T-cell (primary cell): ENCODE data around the gene SPECC1. TPM values are rescaled to one million over a fixed set of nuclear protein-coding genes. Genes with fewer than 3 reads are reported as not detected.

Source experiments
- ATAC-seq, 4 experiments: fragments of 200-7000 bp in 3 of 4; fragments of 150-1000 bp in 1 of 4; cut with Tn5 transposase; replicated peaks in 1 of 4; 1 replicate in 3 of 4; 2 replicates in 1 of 4; pipeline ENCODE4 v1.10.0; 2021; ENCODE audit warnings: moderate library complexity in 3 of 4, mild to moderate bottlenecking in 2 of 4, moderate number of reproducible peaks in 1 of 4
- CTCF ChIA-PET, 2 donors: fragments of 300-600 bp; sonication (Branson Sonifier 250); formaldehyde crosslinking; loops; one replicate each; lab custom pipeline; 2022; ENCODE audit warnings: antibody characterized with exemption in 2 of 2; lab: Charles Lee
- POLR2A ChIA-PET, 2 donors: fragments of 300-600 bp; sonication (Branson Sonifier 250); formaldehyde crosslinking; loops; one replicate each; lab custom pipeline; 2022; ENCODE audit warnings: antibody characterized with exemption in 2 of 2; lab: Charles Lee
- DNase-seq, 35 experiments: peaks; one replicate each; pipeline versions ENCODE4 v3.0.0 to v3.0.0-alpha.2; 2013 to 2023
- H3K27ac ChIP-seq: one replicate; pipeline ENCODE4 v1.5.1; 2013; ENCODE audit warnings: low read length
- H3K27me3 ChIP-seq, 2 experiments: replicated peaks in 1 of 2; 1 replicate in 1 of 2; 2 replicates in 1 of 2; pipeline versions ENCODE4 v1.6.1 to v1.7.0; 2013; ENCODE audit warnings: low read length in 1 of 2, mixed read lengths in 1 of 2; ENCODE audit not compliant: control insufficient read depth in 2 of 2, insufficient read depth in 2 of 2; ENCODE audit errors: extremely low read depth in 1 of 2
- H3K36me3 ChIP-seq, 2 donors: 1 replicate in 1 of 2; 2 replicates in 1 of 2; pipeline versions ENCODE4 v1.6.1 to v1.7.0; 2013; ENCODE audit warnings: low read length in 1 of 2; ENCODE audit not compliant: control insufficient read depth in 2 of 2, insufficient read depth in 1 of 2; ENCODE audit errors: extremely low read depth in 1 of 2
- H3K4me1 ChIP-seq, 2 experiments: 1 replicate in 1 of 2; 2 replicates in 1 of 2; pipeline versions ENCODE4 v1.6.1 to v1.7.0; 2013; ENCODE audit warnings: low read length in 2 of 2, mixed read lengths in 1 of 2; ENCODE audit not compliant: insufficient read depth in 2 of 2, control insufficient read depth in 1 of 2; ENCODE audit errors: extremely low read depth in 1 of 2
- H3K4me3 ChIP-seq, 2 donors: 1 replicate in 1 of 2; 2 replicates in 1 of 2; pipeline versions ENCODE4 v1.5.1 to v1.7.0; 2013; ENCODE audit warnings: mild to moderate bottlenecking in 2 of 2, low read length in 1 of 2, moderate library complexity in 1 of 2; ENCODE audit not compliant: control insufficient read depth in 1 of 2; ENCODE audit errors: extremely low read depth in 1 of 2
- H3K9me3 ChIP-seq: 2 replicates; pipeline ENCODE4 v1.7.0; 2013
- H3K27ac Mint-ChIP-seq, 2 donors: one replicate each; pipeline ENCODE4 v1.8.0; 2020 to 2021; ENCODE audit warnings: mild to moderate bottlenecking in 2 of 2, mixed read lengths in 2 of 2
- H3K27me3 Mint-ChIP-seq, 2 donors: one replicate each; pipeline ENCODE4 v1.8.0; 2021 to 2022; ENCODE audit warnings: mixed read lengths in 2 of 2
- H3K36me3 Mint-ChIP-seq: one replicate; pipeline ENCODE4 v1.8.0; 2021; ENCODE audit warnings: mixed read lengths
- H3K4me1 Mint-ChIP-seq, 3 donors: one replicate each; pipeline ENCODE4 v1.8.0; 2020 to 2022; ENCODE audit warnings: mixed read lengths in 3 of 3, mild to moderate bottlenecking in 1 of 3
- H3K4me3 Mint-ChIP-seq, 3 donors: one replicate each; pipeline ENCODE4 v1.8.0; 2020 to 2022; ENCODE audit warnings: mild to moderate bottlenecking in 3 of 3, mixed read lengths in 3 of 3, moderate library complexity in 3 of 3
- H3K9me3 Mint-ChIP-seq, 3 donors: one replicate each; pipeline ENCODE4 v1.8.0; 2020 to 2022; ENCODE audit warnings: mixed read lengths in 3 of 3
- WGBS: methylation state at CpG from one replicate; pipeline ENCODE4 v1.1.5; 2013; ENCODE audit warnings: missing lambda C conversion rate; ENCODE audit not compliant: insufficient coverage; 5-methylcytosine and 5-hydroxymethylcytosine counted together
- total RNA-seq, 35 experiments: library from RNA in 6 of 35; stranded (reverse) in 6 of 35; fragments of 120-200 nt in 1 of 35; gene quantifications; one replicate each; pipeline versions ENCODE4 v1.2.1 to v1.2.4 and lab custom pipeline; 2013 to 2026

Gene SPECC1
- total RNA-seq, 5 donors from 2014 or later (not counting 1 experiment from before 2014, with no cell fraction given), result 3.9 to 12.9 (median 6.0) TPM

DNA sequence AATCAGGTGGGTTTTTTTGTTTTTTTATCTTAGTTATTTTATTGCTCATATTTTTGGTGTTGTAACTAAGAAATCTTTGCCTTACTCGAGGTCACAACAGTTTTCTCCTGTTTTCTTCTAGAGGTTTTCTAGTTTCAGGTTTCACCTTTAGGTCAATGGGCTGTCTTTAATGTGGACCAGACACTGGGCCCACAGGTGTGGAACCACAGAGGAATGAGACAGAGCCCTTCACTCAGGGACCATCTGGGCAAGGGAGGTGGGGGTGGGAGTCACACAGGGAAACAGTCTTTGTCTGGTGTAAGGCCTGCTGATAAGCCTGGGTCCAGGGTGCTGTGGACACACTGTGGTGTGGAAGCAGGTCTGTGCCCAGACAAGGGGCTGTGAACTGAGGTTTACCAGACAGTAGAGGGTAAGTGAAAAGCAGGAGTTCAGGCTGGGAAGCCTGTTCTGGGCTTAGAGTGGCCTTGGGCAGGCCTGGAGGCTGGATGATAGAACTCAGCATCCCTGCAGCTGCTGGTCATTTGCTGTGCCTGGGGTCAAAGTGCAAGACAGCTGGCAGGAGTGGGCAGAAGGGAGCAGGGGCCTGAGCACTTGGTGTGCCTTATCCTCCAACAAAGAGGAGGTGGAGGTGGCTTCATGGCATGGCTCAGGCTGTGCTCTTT is 75.6 kb downstream of the SPECC1 start:
- Mint-ChIP-seq H3K4me3 (no peak overlapping the region), H3K27ac (no peak overlapping the region)

DNA sequence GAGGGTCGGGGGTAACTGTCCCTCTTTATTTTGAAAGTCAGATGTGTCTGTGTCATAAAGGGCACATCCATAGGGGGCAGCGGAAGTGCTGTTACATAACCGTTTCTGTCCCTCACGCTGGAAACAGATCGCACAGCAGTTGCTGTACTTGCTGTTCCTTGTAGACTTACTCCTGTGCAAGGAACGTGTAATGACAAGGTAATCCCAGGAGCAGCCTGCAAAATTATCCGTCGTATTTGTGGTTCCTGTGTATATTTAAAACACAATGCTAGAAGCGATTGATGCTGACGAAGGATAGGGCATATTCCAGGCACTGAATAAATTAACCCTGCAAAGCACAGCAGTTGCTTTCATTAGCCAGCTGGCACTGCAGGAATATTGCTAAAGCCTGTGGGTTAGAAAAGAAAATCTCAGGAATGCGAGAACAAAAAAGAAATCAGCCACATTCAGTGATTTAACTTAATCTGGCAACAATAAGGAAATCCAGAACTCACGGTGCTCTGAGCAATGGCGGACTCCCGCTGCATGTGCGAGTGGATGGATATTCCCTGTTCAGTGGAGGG is 76.2 kb downstream of the SPECC1 start:
- Mint-ChIP-seq H3K27ac (no peak overlapping the region), H3K4me1 (peaks cover 2 to 13% (median 7%) of the 10 kb centered on the region in 3 donors), H3K9me3 (no peaks in the 10 kb centered on the region), H3K36me3 (no peaks in the 10 kb centered on the region), H3K27me3 (peaks cover 0 to 4% of the 10 kb centered on the region in 2 donors), H3K4me3 (no peak overlapping the region)
- Histone ChIP-seq H3K4me3 (no peak overlapping the region), H3K27me3 (peaks cover 0 to 7% of the 10 kb centered on the region in 2 experiments), H3K36me3 (no peaks in the 10 kb centered on the region), H3K27ac (no peak overlapping the region), H3K9me3 (no peaks in the 10 kb centered on the region), H3K4me1 (peaks cover 0 to 5% of the 10 kb centered on the region in 2 experiments)
- DNase-seq, result no peak
- CTCF ChIA-PET, result no interaction called here
- 86% methylated on average over 12 of the region's 15 CpGs for WGBS
- no peak for ATAC-seq
- POLR2A ChIA-PET, result no interaction called here

More for the DNA sequence above, 75.6 kb downstream of the SPECC1 start:
- Histone ChIP-seq H3K36me3 (no peaks in the 10 kb centered on the region), H3K27me3 (peaks cover 0 to 8% of the 10 kb centered on the region in 2 experiments), H3K9me3 (no peaks in the 10 kb centered on the region), H3K4me1 (peaks cover 0 to under 1% of the 10 kb centered on the region in 2 experiments), H3K4me3 (no peak overlapping the region), H3K27ac (no peak overlapping the region)
- ATAC-seq (no peak), DNase-seq (no peak)
- WGBS, result no CpG with 5 or more reads among the region's 1 CpG
- Mint-ChIP-seq H3K4me1 (peaks cover 0 to 7% (median 2%) of the 10 kb centered on the region in 3 donors), H3K27me3 (peaks cover 0 to 4% of the 10 kb centered on the region in 2 donors), H3K9me3 (no peaks in the 10 kb centered on the region), H3K36me3 (no peaks in the 10 kb centered on the region)
- ChIA-PET CTCF (no interaction called here), POLR2A (no interaction called here)

DNA sequence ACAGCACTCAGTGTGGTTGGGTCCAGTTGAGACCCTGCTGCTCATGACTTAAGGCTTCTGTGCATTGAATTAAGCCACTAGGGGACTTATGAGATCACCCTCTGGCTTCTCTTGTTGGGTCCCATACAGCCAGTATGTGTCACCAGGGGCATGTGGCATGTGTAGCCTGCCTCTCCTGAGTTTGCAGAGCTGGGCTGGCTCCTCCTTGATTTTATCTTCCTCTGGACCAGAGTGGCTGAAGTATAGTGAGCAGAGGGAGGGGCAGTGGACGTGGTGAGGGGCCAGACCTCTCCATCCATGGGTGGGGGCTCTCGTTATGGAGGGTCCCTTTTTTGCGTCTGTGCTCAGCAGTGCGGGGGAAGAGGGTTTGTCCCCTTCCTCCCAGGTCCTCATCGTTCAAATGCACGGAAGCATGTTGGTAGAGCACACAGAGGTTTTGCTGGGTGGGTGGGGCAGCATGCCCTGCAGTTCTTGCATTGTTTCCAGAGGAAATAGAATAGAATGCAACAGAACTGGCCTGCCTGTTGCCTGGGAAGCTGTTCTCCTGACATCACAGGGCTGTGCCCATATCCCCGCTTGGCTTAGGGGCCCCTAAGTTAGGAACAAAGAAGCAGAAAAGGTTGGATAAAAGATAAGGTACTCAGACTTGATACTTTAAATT is 77.4 kb downstream of the SPECC1 start:
- Mint-ChIP-seq H3K27me3 (peaks cover 0 to 2% of the 10 kb centered on the region in 2 donors), H3K4me1 (peaks cover 3 to 17% (median 10%) of the 10 kb centered on the region in 3 donors), H3K36me3 (no peaks in the 10 kb centered on the region), H3K4me3 (no peak overlapping the region), H3K27ac (no peak overlapping the region), H3K9me3 (no peaks in the 10 kb centered on the region)
- peaks cover 0 to 4% of the 10 kb centered on the region in 2 experiments for H3K27me3 ChIP-seq
- DNase-seq (no peak), ATAC-seq (no peak)
- no peaks in the 10 kb centered on the region for H3K9me3 ChIP-seq
- H3K4me3 ChIP-seq, result no peak overlapping the region
- ChIA-PET CTCF (no interaction called here), POLR2A (no interaction called here)
- no peak overlapping the region for H3K27ac ChIP-seq
- no peaks in the 10 kb centered on the region for H3K36me3 ChIP-seq
- peaks cover 0 to 5% of the 10 kb centered on the region in 2 experiments for H3K4me1 ChIP-seq
- 86% methylated on average over 3 of the region's 7 CpGs for WGBS

DNA sequence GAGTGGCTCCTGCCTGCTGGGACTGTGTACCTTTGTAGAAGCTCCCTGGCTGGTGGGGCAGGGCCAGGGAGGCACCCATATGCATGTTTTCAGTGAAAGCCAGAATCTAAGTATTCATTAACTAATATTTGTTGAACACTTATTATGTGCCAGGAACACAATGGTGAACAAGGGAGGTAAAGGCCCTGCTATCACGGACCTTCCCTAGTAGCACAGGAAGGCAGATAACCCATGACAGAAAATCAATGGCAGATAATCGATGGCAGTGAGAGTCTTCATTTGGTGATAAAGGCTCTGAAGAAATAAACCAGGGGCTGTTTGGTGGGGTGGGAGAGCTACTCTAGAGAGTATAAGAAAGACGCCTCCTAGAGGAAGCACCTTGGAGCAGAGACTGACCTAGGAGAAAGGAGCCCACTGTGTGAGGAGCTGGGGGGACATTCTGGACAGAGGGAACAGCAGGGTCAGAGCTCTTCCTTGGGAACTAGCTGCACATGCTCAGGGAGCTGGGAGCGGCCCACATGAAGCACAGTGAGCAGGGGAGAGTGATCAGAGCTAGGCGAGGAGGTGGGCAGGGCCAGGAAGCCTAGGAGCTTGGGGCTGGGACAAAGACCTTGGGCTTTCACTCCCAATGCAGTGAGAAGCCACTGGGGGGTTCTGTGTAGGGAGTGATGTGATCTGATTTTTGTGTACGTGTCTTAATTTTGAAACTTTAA is 78.5 kb downstream of the SPECC1 start:
- CTCF ChIA-PET, result interaction anchor here in 1 of 2 donors (0.6 kb wide), 1 partner anchor 95 kb away, joined by 4 read pairs; no protein-coding TSS in a partner anchor
- H3K36me3 ChIP-seq, result no peaks in the 10 kb centered on the region
- H3K4me3 Mint-ChIP-seq, result no peak overlapping the region
- H3K4me3 ChIP-seq, result no peak overlapping the region
- H3K27me3 ChIP-seq, result no peaks in the 10 kb centered on the region
- H3K9me3 Mint-ChIP-seq, result no peaks in the 10 kb centered on the region
- no peaks in the 10 kb centered on the region for H3K9me3 ChIP-seq
- no peak overlapping the region for H3K27ac Mint-ChIP-seq
- DNase-seq (no peak), ATAC-seq (no peak)
- H3K36me3 Mint-ChIP-seq, result no peaks in the 10 kb centered on the region
- 67% methylated on average over 3 of the region's 6 CpGs for WGBS
- H3K4me1 ChIP-seq, result peaks cover 0 to 5% of the 10 kb centered on the region in 2 experiments
- H3K4me1 Mint-ChIP-seq, result peaks cover 3 to 17% (median 10%) of the 10 kb centered on the region in 3 donors
- H3K27me3 Mint-ChIP-seq, result peaks cover 0 to 2% of the 10 kb centered on the region in 2 donors
- H3K27ac ChIP-seq, result no peak overlapping the region
- POLR2A ChIA-PET, result no interaction called here

DNA sequence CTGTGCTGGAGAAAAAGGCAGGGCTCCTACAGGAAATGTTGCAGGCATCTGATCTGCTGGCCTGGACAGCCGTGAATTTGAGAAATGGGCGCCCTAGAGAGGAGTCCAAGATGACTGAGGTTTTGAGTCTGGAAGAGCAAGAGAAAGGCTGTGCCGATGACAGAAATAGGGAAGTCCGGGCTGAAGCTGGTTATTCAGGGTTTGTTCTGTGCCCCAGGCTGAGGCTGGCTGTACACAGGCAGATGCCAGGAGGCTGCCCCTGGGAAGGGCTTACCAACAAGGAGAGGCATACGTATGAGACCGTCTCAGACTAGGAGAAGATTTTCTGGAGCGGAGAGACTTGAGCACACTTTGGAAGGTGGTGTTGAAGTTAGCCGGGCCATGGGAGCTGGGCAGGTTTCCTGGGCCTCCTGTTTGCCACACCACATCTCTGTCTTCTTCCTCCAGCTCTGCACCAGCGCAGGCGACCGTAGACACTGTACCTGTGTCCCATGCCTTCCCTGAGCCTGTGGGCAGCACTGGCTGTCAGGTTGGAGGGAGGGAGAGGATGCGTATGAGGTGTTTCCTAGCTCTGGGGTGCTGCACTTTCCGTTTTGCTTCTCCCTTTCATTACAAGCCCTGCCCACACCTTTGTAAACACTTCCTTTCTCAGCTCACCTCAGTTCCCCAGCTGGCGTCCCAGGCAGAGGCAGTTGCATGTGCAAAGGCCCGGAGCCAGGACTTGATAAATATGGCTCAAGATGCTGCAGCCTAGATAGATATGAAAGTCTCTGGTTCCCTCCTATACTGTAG is 80.8 kb downstream of the SPECC1 start:
- H3K9me3 Mint-ChIP-seq, result no peaks in the 10 kb centered on the region
- 76% methylated on average over 4 of the region's 15 CpGs for WGBS
- POLR2A ChIA-PET, result no interaction called here
- H3K4me1 Mint-ChIP-seq, result peaks cover 3 to 17% (median 10%) of the 10 kb centered on the region in 3 donors
- DNase-seq (no peak), ATAC-seq (peak in 1 of 4 experiments; percentile 20)
- H3K36me3 Mint-ChIP-seq, result no peaks in the 10 kb centered on the region
- no peak overlapping the region for H3K4me3 Mint-ChIP-seq
- Histone ChIP-seq H3K27me3 (no peaks in the 10 kb centered on the region), H3K4me3 (no peak overlapping the region), H3K4me1 (peaks cover 0 to 5% of the 10 kb centered on the region in 2 experiments), H3K9me3 (no peaks in the 10 kb centered on the region), H3K36me3 (no peaks in the 10 kb centered on the region), H3K27ac (no peak overlapping the region)
- peaks cover 0 to 2% of the 10 kb centered on the region in 2 donors for H3K27me3 Mint-ChIP-seq
- CTCF ChIA-PET, result interaction anchor here in 1 of 2 donors (0.7 kb wide), 2 partner anchors 111 to 228 kb away, joined by 3 to 5 read pairs; no protein-coding TSS in a partner anchor
- no peak overlapping the region for H3K27ac Mint-ChIP-seq
